VCaP (cell line): Measurements from ENCODE around the gene KRT38.

Experiments
- H3K27ac ChIP-seq: fragments of 450-650 bp; 2 replicates; pipeline ENCODE4 v1.5.1; 2017
- CTCF ChIP-seq: fragments of 450-650 bp; conservative IDR thresholded peaks from 2 replicates; pipeline ENCODE4 v1.5.1; 2017; ENCODE audit warnings: mild to moderate bottlenecking, moderate library complexity

KRT38 gene

GRCh38 chr17:41474863-41475262, 34.1 kb upstream of the KRT38 start:
- no peak for TF ChIP-seq CTCF
- H3K27ac ChIP-seq, result no peak overlapping the region

- no peak for TF ChIP-seq CTCF
- H3K27ac ChIP-seq, result no peak overlapping the region
Observed at GRCh38 chr17:41468346-41468745, 27.6 kb upstream of the KRT38 start.

GRCh38 chr17:41467561-41467960, 26.8 kb upstream of the KRT38 start:
- no peak for TF ChIP-seq CTCF
- H3K27ac ChIP-seq, result no peak overlapping the region

GRCh38 chr17:41466988-41467387, 26.2 kb upstream of the KRT38 start, which contains the start of gene KRT32:
TSS of gene KRT32 (minus strand) at chr17:41467386. CDS start at chr17:41467325, 61 bp downstream.
- TF ChIP-seq CTCF, result no peak
- no peak within 1 kb of the TSS for H3K27ac ChIP-seq

GRCh38 chr17:41464682-41465081, 23.9 kb upstream of the KRT38 start:
- TF ChIP-seq CTCF, result no peak
- no peak overlapping the region for H3K27ac ChIP-seq

GRCh38 chr17:41464173-41464572, 23.4 kb upstream of the KRT38 start:
- no peak overlapping the region for H3K27ac ChIP-seq
- TF ChIP-seq CTCF, result no peak

GRCh38 chr17:41463746-41464145, 23.0 kb upstream of the KRT38 start:
- TF ChIP-seq CTCF, result no peak
- no peak overlapping the region for H3K27ac ChIP-seq

GRCh38 chr17:41462705-41463104, 21.9 kb upstream of the KRT38 start:
- no peak for TF ChIP-seq CTCF
- no peak overlapping the region for H3K27ac ChIP-seq
